NB4 (cell line): ENCODE results near the gene GJC1.
A peak's percentile ranks its signal among the peaks of the same experiment; 100 is the strongest.

Source experiments
- MYC ChIP-seq: IDR thresholded peaks from 2 replicates; pipeline ENCODE4 v1.6.1; 2011; ENCODE audit warnings: low read depth, low read length
- POLR2A ChIP-seq: IDR thresholded peaks from 2 replicates; pipeline ENCODE4 v1.6.1; 2011; ENCODE audit warnings: mild to moderate bottlenecking; ENCODE audit not compliant: insufficient read length; ENCODE audit errors: extremely low read depth
- TF ChIP-seq, protein P1 (sequence below): IDR thresholded peaks from one replicate; pipeline ENCODE4 v1.5.1; 2012; ENCODE audit warnings: low read depth, low read length
- TF ChIP-seq, protein P2 (sequence below): IDR thresholded peaks from 2 replicates; pipeline ENCODE4 v1.6.1; 2011; ENCODE audit warnings: low read depth, low read length

- TF ChIP-seq, protein P1, sequence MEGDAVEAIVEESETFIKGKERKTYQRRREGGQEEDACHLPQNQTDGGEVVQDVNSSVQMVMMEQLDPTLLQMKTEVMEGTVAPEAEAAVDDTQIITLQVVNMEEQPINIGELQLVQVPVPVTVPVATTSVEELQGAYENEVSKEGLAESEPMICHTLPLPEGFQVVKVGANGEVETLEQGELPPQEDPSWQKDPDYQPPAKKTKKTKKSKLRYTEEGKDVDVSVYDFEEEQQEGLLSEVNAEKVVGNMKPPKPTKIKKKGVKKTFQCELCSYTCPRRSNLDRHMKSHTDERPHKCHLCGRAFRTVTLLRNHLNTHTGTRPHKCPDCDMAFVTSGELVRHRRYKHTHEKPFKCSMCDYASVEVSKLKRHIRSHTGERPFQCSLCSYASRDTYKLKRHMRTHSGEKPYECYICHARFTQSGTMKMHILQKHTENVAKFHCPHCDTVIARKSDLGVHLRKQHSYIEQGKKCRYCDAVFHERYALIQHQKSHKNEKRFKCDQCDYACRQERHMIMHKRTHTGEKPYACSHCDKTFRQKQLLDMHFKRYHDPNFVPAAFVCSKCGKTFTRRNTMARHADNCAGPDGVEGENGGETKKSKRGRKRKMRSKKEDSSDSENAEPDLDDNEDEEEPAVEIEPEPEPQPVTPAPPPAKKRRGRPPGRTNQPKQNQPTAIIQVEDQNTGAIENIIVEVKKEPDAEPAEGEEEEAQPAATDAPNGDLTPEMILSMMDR = no peak
- TF ChIP-seq POLR2A (peak; percentile 65), MYC (peak; percentile 68; the same call in 1 of the 2 replicates)
- TF ChIP-seq, protein P2, sequence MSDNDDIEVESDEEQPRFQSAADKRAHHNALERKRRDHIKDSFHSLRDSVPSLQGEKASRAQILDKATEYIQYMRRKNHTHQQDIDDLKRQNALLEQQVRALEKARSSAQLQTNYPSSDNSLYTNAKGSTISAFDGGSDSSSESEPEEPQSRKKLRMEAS = peak; percentile 89
These were observed 54.8 kb downstream of the GJC1 start for GRCh38 chr17:44775136-44775837.
